OCI-LY7 (cell line): ENCODE measurements around the gene ZKSCAN4. TPM values are rescaled to one million over a fixed set of nuclear protein-coding genes. Genes with fewer than 3 reads are reported as not detected.

Source experiments
- Bru-seq: library from RNA; stranded (reverse); fragments of 400-500 nt; gene quantifications from one replicate; lab custom pipeline; 2021; lab: Mats Ljungman, UMichigan
- BruChase-seq, 2 experiments: library from RNA; stranded (reverse); fragments of 400-500 nt; gene quantifications; one replicate each; lab custom pipeline; 2021; lab: Mats Ljungman, UMichigan
- BruUV-seq: library from RNA; stranded (reverse); fragments of 400-500 nt; replicated peaks from 2 replicates; lab custom pipeline; 2021; lab: Mats Ljungman, UMichigan
- CTCF ChIA-PET: fragments of 300-600 bp; sonication (Branson Sonifier 250); formaldehyde crosslinking; loops from one replicate; lab custom pipeline; 2022; ENCODE audit warnings: antibody characterized with exemption; ENCODE audit not compliant: unreplicated experiment; lab: Charles Lee
- POLR2A ChIA-PET: fragments of 300-600 bp; sonication (Branson Sonifier 250); formaldehyde crosslinking; loops from one replicate; lab custom pipeline; 2022; ENCODE audit warnings: antibody characterized with exemption; lab: Charles Lee
- DNase-seq: peaks from one replicate; pipeline ENCODE4 v3.0.0-alpha.2; 2015; ENCODE audit warnings: low spot score
- H2AFZ ChIP-seq: fragments of 200-600 bp; sonication (generic), shearing (Covaris generic); 2 replicates; pipeline ENCODE4 v1.6.1; 2014; ENCODE audit warnings: mild to moderate bottlenecking, antibody characterized with exemption, low read length, moderate library complexity
- H3K27ac ChIP-seq: fragments of 200-600 bp; sonication (generic); 2 replicates; pipeline ENCODE4 v1.5.1; 2014; ENCODE audit warnings: mixed run types, low read depth, mild to moderate bottlenecking, moderate library complexity, low read length, inconsistent platforms; ENCODE audit not compliant: poor library complexity, severe bottlenecking
- H3K36me3 ChIP-seq: fragments of 200-600 bp; sonication (generic); 2 replicates; pipeline ENCODE4 v1.6.1; 2014; ENCODE audit warnings: mild to moderate bottlenecking, antibody characterized with exemption, low read length, moderate library complexity, mixed read lengths; ENCODE audit not compliant: insufficient read depth
- H3K4me1 ChIP-seq: fragments of 200-600 bp; sonication (generic); 2 replicates; pipeline ENCODE4 v1.5.1; 2014; ENCODE audit warnings: mild to moderate bottlenecking, low read length; ENCODE audit not compliant: insufficient read depth, poor library complexity, severe bottlenecking
- H3K4me2 ChIP-seq: fragments of 200-600 bp; sonication (generic); 2 replicates; pipeline ENCODE4 v1.6.1; 2014; ENCODE audit warnings: mild to moderate bottlenecking, low read length
- H3K4me3 ChIP-seq: fragments of 200-600 bp; sonication (generic); 2 replicates; pipeline ENCODE4 v1.5.1; 2014; ENCODE audit warnings: mild to moderate bottlenecking, low read depth, low read length; ENCODE audit not compliant: poor library complexity, severe bottlenecking
- H3K79me2 ChIP-seq: fragments of 200-600 bp; sonication (generic); 2 replicates; pipeline ENCODE4 v1.6.1; 2016; ENCODE audit warnings: low read depth, mild to moderate bottlenecking, low read length, moderate library complexity, mixed read lengths; ENCODE audit not compliant: insufficient read depth
- H3K9me2 ChIP-seq: fragments of 200-600 bp; sonication (generic); 2 replicates; pipeline ENCODE4 v1.6.1; 2016; ENCODE audit warnings: mild to moderate bottlenecking, low read length, mixed read lengths; ENCODE audit not compliant: insufficient read depth
- H3K9me3 ChIP-seq: fragments of 200-600 bp; sonication (generic); 2 replicates; pipeline ENCODE4 v1.6.1; 2014; ENCODE audit warnings: mild to moderate bottlenecking, mixed run types, low read length, mixed read lengths
- H4K20me1 ChIP-seq: fragments of 200-600 bp; sonication (generic); 2 replicates; pipeline ENCODE4 v1.6.1; 2014; ENCODE audit warnings: mild to moderate bottlenecking, antibody characterized with exemption, low read length, moderate library complexity, mixed read lengths; ENCODE audit not compliant: insufficient read depth
- CTCF ChIP-seq: fragments of 200-600 bp; sonication (generic); conservative IDR thresholded peaks from 2 replicates; pipeline ENCODE4 v1.5.1; 2014; ENCODE audit warnings: mild to moderate bottlenecking, antibody characterized with exemption, low read length, moderate library complexity, mixed read lengths
- EZH2phosphoT487 ChIP-seq: fragments of 200-600 bp; sonication (generic); IDR thresholded peaks from 2 replicates; pipeline ENCODE4 v1.6.1; 2018; ENCODE audit warnings: low read depth, borderline replicate concordance, mild to moderate bottlenecking, mixed run types, antibody characterized with exemption, low read length, moderate library complexity, mixed read lengths
- intact Hi-C: fragments of 100-400 bp; cut with micrococcal nuclease; formaldehyde crosslinking; loops from one replicate; pipeline ENCODE4 v1.10.0; 2022; ENCODE audit not compliant: unreplicated experiment
- long read RNA-seq: library from polyadenylated mRNA; stranded (forward); transcript quantifications from one replicate; pipeline ENCODE4 v2.0.0, GENCODE V29; 2022
- total RNA-seq, 2 experiments: library from RNA; depleted of rRNA in 1 of 2; stranded (reverse); fragments of >200 nt in 1 of 2; shearing (Covaris generic) in 1 of 2; gene quantifications; 2 replicates each; pipeline ENCODE4 v1.2.3, GENCODE V29; 2014 to 2022

Gene ZKSCAN4
- total RNA-seq (2014; rRNA removed; shearing (Covaris generic)) (7.9 and 9.3 TPM in 2 replicates), total RNA-seq (2022) (6.9 and 7.9 TPM in 2 replicates), Bru-seq, nascent RNA (percentile 66 among the genes with signal in this experiment), BruChase-seq, experiment 1, labeled RNA remaining after a 6-hour chase (percentile 56 among the genes with signal in this experiment), BruChase-seq, experiment 2, labeled RNA remaining after a 2-hour chase (percentile 65 among the genes with signal in this experiment)
- long read RNA-seq, transcript ZKSCAN4-201 (5 exons, 2,375 nt): major isoform, 5 of 15 reads
- long read RNA-seq, partial matches to known transcripts: 4 of 15 reads
- long read RNA-seq, other reads (novel, unspliced or antisense): 6 of 15 reads

- BruUV-seq: no TSS peak
- Histone ChIP-seq H3K4me1 (peaks cover 21% of the 10 kb centered on the region), H3K9me2 (no peaks in the 10 kb centered on the region), H4K20me1 (0 out of 2 replicates have a peak, but pooled peaks cover 4% of the 10 kb centered on the region), H3K4me2 (peak within 1 kb of the TSS; percentile 83), H3K27ac (peak within 1 kb of the TSS; percentile 47), H3K4me3 (peak within 1 kb of the TSS; percentile 99), H3K9me3 (peaks cover 4% of the 10 kb centered on the region; the same call in 1 of the 2 replicates), H3K36me3 (peaks cover 21% of the 10 kb centered on the region; the same call in 1 of the 2 replicates), H3K79me2 (peaks cover 16% of the 10 kb centered on the region), H2AFZ (peak within 1 kb of the TSS; percentile 98)
- POLR2A ChIA-PET: interaction anchor here (0.5 to 3.0 kb wide), 13 partner anchors 12 to 1714 kb away, joined by 3 to 24 read pairs (median 3); partner anchors contain the start of genes PGBD1, ZKSCAN8 and ZSCAN26
- CTCF ChIA-PET: interaction anchor here (1.1 to 1.2 kb wide), 2 partner anchors 111 to 153 kb away, joined by 3 to 7 read pairs; partner anchors contain the start of gene ZKSCAN8
- DNase-seq: peak; percentile 92
- intact Hi-C loops: loop anchor here (1.0 to 5.0 kb wide), 6 partner anchors 15 to 147 kb away; partner anchors contain the start of genes PGBD1, ZKSCAN8, ZSCAN12 and ZSCAN26
- no peak for TF ChIP-seq EZH2phosphoT487
- no peak for TF ChIP-seq CTCF
Observed at GRCh38 chr6:28252009-28252975, at the start of gene ZKSCAN4. Gene ZKSCAN4 (minus strand): TSS chr6:28252269. CDS start chr6:28251980, 289 bp downstream.

- Histone ChIP-seq H3K4me3 (no peak overlapping the region), H2AFZ (no peak overlapping the region), H3K9me2 (no peaks in the 10 kb centered on the region), H3K79me2 (no peaks in the 10 kb centered on the region), H3K4me2 (no peak overlapping the region), H3K27ac (no peak overlapping the region), H4K20me1 (no peaks in the 10 kb centered on the region), H3K36me3 (no peaks in the 10 kb centered on the region), H3K4me1 (no peaks in the 10 kb centered on the region), H3K9me3 (no peaks in the 10 kb centered on the region)
- ChIA-PET POLR2A (no interaction called here), CTCF (no interaction called here)
- TF ChIP-seq EZH2phosphoT487 (no peak), CTCF (no peak)
- intact Hi-C loops: no loop called here
- DNase-seq: no peak
- no TSS peak for BruUV-seq
Observed at GRCh38 chr6:28296520-28297060, 44.5 kb upstream of the ZKSCAN4 start.
